Measurements from ENCODE around the gene RFNG. TPM values are rescaled to one million over a fixed set of nuclear protein-coding genes. Genes with fewer than 3 reads are reported as not detected.

The RFNG gene
- total and polyA plus RNA-seq, 2 of the 13 experiments (the other 11 are each of a cell fraction or from before 2014, with no cell fraction given): 61.4 to 64.0 TPM

GRCh38 chr17:82076785-82077591 is 25.4 kb upstream of the RFNG start (continued):
- TF ChIP-seq ZNF281 (CRISPR knock-in tag; IDR thresholded peaks at IDR 0.05; ENCODE audit: borderline replicate concordance) (peak; percentile 16; the same call in 1 of the 2 replicates), ZNF609 (CRISPR knock-in tag; IDR thresholded peaks at IDR 0.05; ENCODE audit: borderline replicate concordance) (no peak), ZNF18 (CRISPR knock-in tag; IDR thresholded peaks at IDR 0.05; ENCODE audit: insufficient replicate concordance) (peak; percentile 19), JUND (CRISPR knock-in tag; IDR thresholded peaks at IDR 0.05) (no peak), CERS6 (CRISPR knock-in tag; IDR thresholded peaks at IDR 0.05) (no peak), RFX1 (IDR thresholded peaks at IDR 0.05) (no peak), ZNF572 (CRISPR knock-in tag; IDR thresholded peaks at IDR 0.05) (peak; percentile 25; the same call in 1 of the 2 replicates), ZFX (CRISPR knock-in tag; IDR thresholded peaks at IDR 0.05; ENCODE audit: low read depth) (peak; percentile 7; the same call in 1 of the 2 replicates), ZFP41 (CRISPR knock-in tag; IDR thresholded peaks at IDR 0.05; ENCODE audit: borderline replicate concordance) (0 out of 2 replicates have a peak, but pooled peaks have one; percentile 35), ZNF619 (CRISPR knock-in tag; IDR thresholded peaks at IDR 0.05) (no peak), POLR2G (IDR thresholded peaks at IDR 0.05; ENCODE audit: low read depth, low read length) (peak; percentile 50), MED8 (CRISPR knock-in tag; IDR thresholded peaks at IDR 0.05; ENCODE audit: insufficient replicate concordance) (peak; percentile 29), ZBTB25 (CRISPR knock-in tag; IDR thresholded peaks at IDR 0.05) (no peak), MEIS1 (CRISPR knock-in tag; IDR thresholded peaks at IDR 0.05; ENCODE audit: borderline replicate concordance) (peak; percentile 46; the same call in 1 of the 2 replicates)
